GM21390 (cell line): ENCODE data around the gene COL5A1.

Experiments used
- ATAC-seq: cut with Tn5 transposase; IDR thresholded peaks from one replicate; pipeline ENCODE4 v1.9.1; 2021; ENCODE audit not compliant: unreplicated experiment

Gene COL5A1

DNA sequence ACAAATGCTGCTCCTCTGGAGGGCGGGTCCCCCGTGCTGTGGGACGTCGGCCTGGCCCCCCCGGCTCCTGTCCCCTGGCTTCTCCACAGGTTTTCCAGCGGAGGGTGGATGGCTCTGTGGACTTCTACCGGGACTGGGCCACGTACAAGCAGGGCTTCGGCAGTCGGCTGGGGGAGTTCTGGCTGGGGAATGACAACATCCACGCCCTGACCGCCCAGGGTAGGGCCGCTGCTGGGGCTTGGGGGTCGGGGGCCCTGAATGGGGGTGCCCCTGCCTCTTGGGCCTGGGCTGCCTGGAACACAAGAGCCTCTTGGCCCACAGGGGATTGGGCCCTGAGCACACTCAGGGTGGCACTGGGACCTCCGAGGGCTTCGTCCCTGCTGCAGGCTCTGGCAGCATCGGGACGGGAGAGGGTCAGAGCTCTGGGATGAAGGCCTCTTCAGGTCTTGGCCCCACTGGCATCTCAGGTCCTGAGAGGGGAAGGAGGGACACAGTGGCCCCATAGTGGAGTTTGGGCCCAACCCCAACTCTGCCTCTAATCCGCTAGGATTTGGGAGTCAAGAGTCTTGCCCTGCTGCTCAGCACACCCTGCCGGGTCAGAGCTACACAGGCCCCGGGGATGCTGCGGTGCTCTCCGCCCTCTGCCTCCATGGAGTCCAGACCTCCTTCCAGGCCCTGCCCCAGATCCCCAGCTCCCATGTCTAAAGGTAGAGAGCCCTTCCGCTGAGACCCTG, 244.2 kb downstream of the COL5A1 start:
- ATAC-seq, result no peak

DNA sequence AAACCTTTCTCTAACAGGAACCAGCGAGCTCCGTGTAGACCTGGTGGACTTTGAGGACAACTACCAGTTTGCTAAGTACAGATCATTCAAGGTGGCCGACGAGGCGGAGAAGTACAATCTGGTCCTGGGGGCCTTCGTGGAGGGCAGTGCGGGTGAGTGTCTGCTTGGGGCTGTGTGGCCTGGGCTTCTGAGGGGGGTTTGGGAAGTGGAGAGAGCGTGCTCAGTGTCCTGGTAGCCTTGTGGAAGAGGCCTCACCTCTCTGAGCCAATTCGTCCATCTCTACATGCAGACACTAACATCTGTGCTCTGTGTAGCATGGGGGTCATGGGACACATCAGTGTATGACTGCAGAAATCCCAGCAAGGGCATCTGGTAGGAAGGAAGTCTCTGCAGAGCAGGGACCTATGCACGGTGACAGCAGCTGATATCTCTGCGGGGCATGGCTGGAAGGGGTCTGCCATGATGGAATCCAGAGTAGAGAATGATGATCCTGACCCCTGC, 244.9 kb downstream of the COL5A1 start:
- ATAC-seq, result no peak

DNA sequence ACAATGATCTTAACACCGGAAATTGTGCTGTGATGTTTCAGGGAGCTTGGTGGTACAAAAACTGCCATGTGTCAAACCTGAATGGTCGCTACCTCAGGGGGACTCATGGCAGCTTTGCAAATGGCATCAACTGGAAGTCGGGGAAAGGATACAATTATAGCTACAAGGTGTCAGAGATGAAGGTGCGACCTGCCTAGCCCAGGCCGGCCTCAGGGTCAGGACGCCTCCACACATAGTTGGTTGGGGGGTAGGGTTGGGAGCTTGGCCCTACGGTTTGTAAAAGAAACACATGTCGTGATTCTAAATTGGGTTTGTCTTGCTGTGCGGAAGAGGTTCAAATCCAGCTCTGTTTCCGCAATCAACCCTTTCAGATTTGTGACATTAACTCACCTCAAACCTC, 245.6 kb downstream of the COL5A1 start:
- no peak for ATAC-seq

DNA sequence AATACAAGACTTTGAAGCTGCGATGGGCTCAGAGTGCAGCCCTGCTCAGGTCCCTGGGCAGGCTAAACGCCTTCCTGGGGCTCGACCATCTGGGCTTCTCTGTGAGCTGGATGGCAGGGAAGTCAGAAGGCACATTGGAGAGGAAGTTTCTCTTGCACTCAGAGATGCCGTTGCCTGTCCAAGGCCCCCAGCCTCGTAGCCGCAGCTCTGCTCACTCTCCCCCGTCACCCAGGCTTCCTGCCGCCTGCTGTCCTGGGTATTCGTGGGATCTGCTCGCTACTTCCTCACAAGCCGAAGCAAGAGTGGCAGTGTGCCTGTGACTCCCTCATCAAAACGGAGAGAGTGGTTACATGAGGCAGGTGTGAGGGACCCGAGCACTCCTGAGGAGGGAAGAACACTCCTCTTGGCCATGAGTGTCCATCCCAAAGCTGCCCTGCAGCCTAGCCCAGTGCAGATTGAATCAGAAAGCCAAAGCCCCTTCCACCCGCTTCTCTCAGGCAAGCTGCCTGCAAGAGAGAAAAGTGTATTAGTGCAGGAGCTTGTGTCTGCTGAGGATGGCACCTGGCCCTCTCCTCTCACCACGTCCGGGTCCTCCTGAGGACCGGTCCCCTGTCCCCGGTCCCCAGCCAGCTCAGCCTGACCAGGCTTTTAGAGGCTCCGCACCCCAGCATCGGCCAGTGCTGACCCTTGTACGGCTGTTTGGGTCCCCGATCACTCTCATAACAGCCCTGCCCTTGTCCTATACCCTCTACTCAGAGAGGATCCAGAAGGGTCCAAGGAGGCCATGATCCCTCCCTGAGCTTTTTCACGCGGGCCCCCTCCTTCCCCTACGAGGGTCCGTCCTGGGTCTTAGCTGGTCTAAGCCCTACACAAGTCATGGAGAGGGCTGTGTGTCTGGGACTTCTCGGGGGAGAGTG, 246.3 kb downstream of the COL5A1 start:
- no peak for ATAC-seq

DNA sequence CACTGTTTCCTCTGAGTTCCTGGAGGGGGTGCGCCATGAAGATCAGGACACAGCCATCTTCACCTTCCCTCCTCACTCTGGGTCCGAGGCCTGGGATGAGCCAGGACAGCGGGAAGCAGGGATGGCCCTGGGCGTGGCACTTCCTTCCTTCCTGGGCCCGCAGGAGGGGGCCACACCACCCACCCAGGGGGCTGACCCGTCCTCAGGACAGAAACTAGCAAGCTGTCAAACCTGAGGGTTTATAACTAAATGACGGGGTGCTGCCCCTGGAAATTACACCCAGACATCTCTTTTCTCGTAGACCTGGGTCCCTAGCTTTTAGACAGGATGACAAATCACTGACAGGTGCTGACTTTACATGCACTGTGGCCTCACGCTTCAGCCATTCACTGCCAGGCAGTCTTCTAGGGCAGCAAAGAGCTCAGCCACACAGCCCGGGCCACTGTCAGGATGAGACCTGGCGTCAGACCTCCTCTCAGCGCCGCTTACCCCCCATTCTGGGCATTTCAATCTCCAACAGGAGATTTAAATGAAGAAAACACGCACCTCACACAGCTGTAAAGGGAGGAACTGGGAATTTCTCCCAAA, 247.1 kb downstream of the COL5A1 start:
- ATAC-seq, result no peak

DNA sequence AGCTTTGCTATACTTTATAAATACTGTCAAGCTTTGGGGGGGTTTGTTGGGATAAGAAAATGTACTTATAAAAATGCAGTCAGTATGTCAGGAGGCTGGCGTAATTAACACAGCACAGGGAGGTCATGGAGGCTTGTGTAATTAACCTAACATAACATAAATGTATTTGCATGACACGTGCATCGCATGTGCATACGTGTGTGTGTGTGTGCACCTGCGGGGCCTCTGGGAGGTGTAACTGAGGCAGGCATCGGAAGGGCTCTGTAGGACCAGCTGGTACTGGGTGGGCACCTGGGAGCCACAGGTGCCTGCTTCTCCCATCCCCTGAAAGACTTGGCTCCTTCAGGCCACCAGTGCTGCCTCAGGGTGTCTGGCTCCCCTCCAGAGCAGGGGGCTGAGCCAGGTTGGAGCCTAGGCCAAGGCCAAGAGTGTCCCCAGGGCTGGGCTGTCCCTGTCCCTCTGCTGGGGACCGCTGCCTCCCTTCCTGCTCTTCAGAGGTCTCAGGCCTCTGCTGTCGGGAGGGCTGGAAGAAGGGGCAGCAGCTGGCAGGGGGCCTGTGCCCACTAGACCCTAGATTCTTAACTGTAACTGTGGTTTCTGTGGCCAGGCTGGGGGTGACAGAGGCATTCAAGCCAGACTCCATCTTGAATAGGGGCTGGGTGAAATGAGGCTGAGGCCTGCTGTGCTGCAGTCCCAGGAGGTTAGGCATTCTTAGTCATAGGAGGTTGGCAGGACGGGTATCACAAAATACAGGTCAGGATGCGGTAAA, 248.0 kb downstream of the COL5A1 start:
- ATAC-seq, result no peak

DNA sequence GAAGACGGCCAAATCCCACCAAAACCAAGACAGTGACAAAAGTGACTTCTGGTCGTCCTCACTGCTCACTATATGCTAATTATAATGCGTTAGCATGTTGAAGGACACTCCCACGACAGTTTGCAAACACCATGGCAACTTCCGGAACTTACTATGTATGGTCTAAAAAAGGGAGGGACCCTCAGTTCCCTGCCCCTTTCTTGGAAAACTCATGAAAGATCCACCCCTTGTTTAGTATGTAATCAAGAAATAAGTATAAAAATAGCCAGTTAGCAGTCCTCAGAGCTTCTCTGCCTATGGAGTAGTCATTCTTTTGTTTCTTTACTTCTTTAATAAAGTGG, 248.5 kb downstream of the COL5A1 start:
- ATAC-seq, result no peak

DNA sequence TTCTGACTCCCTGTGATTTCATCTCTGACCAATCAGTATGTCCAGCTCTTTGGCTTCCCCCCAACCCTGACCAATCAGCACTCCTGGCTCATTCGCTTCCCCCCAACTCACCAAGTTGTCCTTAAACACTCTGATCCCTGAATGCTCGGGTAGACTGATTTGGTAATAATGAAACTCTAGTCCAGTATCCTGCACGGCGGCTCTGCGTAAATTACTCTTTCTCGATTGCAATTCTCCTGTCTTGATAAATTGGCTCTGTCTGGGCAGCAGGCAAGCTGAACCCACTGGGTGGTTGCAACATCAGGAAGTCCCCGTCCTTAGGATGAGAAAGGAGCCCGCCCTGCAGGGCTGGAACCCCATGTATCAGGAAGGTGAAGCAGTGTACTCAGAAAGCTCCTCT, 249.4 kb downstream of the COL5A1 start:
- no peak for ATAC-seq

DNA sequence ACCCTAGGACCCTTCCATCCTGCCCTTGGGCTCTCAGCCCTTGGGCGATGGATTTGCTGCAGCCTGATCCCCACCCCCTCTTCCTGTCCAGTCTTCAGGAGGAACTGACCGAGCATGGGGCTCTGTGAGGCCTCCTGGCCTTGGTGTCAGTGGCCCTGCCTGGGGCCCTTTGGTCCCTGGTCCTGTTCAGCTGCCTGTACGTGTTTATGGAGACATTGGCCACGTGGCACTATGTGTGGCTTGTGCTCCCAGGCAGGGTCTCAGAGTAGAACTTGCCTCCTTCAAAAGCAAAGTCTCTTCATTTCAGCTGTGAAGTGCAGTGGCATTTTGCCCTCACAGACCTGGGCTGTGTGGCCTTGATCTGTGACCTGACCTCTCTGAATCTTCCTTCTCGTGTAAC, 250.1 kb downstream of the COL5A1 start:
- ATAC-seq, result no peak

DNA sequence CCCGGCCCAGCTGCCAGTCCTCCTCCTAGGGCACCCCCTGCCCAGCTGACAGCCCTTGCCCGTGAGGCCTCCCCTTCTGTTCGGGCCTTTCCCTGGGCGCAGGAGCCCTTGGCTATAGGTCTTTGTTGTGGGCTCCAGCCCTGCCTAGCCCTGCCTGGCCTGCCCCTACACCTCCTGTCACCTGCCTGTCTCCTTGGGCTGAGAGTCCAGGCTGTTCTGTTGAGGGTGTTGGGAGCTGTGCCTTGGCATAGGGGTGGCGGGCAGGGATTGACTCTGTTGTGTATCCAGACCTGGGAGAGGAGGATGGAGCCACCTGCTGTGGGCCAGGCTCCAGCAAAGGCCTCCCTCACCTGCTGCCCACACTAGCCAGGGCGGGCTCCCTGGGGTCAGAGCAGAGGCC, 250.6 kb downstream of the COL5A1 start:
- ATAC-seq, result no peak

DNA sequence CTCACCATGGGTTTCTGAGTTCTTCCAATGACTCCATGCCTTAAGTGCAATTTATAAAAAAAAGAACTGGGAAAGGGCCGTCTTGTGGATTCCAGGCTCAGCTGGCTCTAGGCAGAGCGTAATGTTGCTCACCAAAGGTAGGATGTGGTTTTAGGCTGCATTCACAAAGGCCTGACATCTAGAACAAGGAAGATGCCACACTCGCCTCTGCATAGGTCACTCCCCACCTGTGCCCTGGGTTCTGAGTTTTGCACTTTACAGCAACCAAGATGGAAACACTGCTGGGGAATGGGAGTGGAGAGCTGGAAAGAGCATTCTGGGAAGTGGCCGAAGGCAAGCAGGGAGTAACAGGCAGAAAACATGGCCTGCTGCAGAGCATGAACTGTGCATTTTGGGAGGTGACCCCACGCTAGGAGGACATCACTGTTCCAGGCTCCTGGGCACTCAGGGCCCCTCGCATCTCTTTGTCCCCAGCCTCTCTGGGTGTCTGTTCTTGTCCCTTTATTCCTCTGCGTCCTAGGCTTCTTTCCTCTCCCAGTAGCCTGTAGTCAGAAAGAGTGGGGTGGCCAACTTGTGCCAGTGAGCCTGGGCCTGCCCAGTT, 251.3 kb downstream of the COL5A1 start:
- ATAC-seq, result no peak
